ENCODE measurements around the gene ACTA1. TPM values are rescaled to one million over a fixed set of nuclear protein-coding genes. Genes with fewer than 3 reads are reported as not detected.

The ACTA1 gene
- total RNA-seq, 4 donors from 2014 or later, result 0.59 to 2.6 (median 1.7) TPM

DNA sequence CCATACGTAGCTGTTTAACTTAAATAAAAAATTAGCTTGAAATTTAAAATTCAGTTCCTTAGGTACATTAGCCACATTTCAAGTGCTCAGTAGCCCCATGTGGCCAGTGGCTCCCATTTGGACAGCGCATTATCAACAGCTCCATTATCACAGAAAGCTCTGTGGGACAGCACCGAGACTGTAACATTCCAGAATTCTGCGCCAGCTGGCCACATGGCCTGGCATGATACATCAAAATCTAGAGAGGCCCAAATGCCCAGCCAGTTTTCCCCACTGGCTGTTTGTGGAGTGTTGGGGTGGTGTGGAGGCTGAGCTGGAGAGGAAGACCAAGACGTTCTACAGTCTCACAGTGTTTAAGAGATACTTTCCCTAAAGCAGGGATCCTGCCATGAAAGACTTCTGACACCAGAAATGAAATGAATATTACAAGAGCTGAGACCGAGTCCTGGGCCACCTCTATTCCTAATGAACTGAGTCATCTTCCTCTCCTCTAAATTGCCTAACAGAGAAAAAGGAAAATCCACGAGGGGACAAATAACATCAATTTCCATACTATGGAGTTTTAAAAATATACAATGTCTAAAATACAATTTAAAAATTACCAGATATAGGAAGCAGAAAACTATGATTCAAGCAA lies 27.3 kb upstream of the ACTA1 start:
- Histone ChIP-seq H3K27me3 (no peaks in the 10 kb centered on the region), H3K9me3 (no peaks in the 10 kb centered on the region), H3K4me3 (no peak overlapping the region), H3K27ac (no peak overlapping the region), H3K4me1 (no peaks in the 10 kb centered on the region), H3K36me3 (peaks cover 96% of the 10 kb centered on the region)
- TF ChIP-seq, protein P1, sequence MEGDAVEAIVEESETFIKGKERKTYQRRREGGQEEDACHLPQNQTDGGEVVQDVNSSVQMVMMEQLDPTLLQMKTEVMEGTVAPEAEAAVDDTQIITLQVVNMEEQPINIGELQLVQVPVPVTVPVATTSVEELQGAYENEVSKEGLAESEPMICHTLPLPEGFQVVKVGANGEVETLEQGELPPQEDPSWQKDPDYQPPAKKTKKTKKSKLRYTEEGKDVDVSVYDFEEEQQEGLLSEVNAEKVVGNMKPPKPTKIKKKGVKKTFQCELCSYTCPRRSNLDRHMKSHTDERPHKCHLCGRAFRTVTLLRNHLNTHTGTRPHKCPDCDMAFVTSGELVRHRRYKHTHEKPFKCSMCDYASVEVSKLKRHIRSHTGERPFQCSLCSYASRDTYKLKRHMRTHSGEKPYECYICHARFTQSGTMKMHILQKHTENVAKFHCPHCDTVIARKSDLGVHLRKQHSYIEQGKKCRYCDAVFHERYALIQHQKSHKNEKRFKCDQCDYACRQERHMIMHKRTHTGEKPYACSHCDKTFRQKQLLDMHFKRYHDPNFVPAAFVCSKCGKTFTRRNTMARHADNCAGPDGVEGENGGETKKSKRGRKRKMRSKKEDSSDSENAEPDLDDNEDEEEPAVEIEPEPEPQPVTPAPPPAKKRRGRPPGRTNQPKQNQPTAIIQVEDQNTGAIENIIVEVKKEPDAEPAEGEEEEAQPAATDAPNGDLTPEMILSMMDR (IDR thresholded peaks at IDR 0.05), result no peak
- no peak for TF ChIP-seq POLR2A (IDR thresholded peaks at IDR 0.05)
- no peak for TF ChIP-seq POLR2AphosphoS5 (IDR thresholded peaks at IDR 0.05)
- DNase-seq (ENCODE audit: low spot score in 2 of 2), result no peak
- 90% methylated on average over 7 of the region's 7 CpGs for WGBS

DNA sequence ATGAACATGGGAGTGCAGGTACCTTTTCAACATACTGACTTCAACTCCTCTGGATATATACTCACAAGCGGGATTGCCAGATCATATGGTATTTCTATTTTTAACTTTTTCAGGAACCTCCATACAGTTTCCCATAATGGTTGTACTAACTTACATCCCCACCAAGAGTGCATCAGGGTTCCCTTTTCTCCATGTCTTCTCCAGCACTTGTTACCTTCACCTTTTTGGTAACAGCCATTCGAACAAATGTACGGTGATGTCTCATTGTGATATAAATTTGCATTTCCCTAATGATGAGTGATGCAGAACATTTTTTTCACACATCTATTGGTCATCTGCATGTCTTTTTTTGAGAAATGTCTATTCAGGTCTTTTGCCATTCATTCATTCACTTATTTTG lies 25.9 kb upstream of the ACTA1 start:
- Histone ChIP-seq H3K36me3 (peaks cover 95% of the 10 kb centered on the region), H3K4me3 (no peak overlapping the region), H3K27ac (no peak overlapping the region), H3K27me3 (no peaks in the 10 kb centered on the region), H3K9me3 (no peaks in the 10 kb centered on the region), H3K4me1 (no peaks in the 10 kb centered on the region)
- DNase-seq (ENCODE audit: low spot score in 2 of 2), result no peak
- WGBS, result 95% methylated on average over 3 of the region's 3 CpGs
- TF ChIP-seq POLR2A (IDR thresholded peaks at IDR 0.05) (no peak), EP300 (IDR thresholded peaks at IDR 0.05) (no peak), POLR2AphosphoS5 (IDR thresholded peaks at IDR 0.05) (no peak)
- TF ChIP-seq, protein P1 (IDR thresholded peaks at IDR 0.05), result no peak

DNA sequence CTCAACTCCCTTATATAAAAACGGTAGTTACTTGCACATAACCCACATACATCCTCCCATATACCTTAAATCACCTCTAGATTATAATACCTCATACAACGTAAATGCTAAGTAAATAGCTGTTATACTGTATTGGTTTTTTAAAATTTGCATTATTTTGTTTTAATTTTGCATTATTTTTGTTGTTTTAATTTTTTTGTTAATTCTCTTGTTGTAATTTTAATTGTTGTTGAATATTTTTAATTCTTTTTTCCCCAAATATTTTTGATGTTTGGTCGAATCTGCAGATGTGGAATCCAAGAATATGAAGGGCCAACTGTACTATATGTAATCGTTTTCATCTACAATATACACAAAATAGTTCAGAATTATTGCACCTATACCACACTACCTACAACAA lies 23.5 kb upstream of the ACTA1 start:
- Histone ChIP-seq H3K9me3 (no peaks in the 10 kb centered on the region), H3K4me3 (no peak overlapping the region), H3K4me1 (no peaks in the 10 kb centered on the region), H3K27me3 (no peaks in the 10 kb centered on the region), H3K27ac (no peak overlapping the region), H3K36me3 (peaks cover 72% of the 10 kb centered on the region)
- TF ChIP-seq POLR2AphosphoS5 (IDR thresholded peaks at IDR 0.05), result no peak
- TF ChIP-seq, protein P1 (IDR thresholded peaks at IDR 0.05), result no peak
- no peak for TF ChIP-seq EP300 (IDR thresholded peaks at IDR 0.05)
- no peak for TF ChIP-seq POLR2A (IDR thresholded peaks at IDR 0.05)
- no peak for DNase-seq (ENCODE audit: low spot score in 2 of 2)
- WGBS, result 90% methylated on average over 4 of the region's 4 CpGs

DNA sequence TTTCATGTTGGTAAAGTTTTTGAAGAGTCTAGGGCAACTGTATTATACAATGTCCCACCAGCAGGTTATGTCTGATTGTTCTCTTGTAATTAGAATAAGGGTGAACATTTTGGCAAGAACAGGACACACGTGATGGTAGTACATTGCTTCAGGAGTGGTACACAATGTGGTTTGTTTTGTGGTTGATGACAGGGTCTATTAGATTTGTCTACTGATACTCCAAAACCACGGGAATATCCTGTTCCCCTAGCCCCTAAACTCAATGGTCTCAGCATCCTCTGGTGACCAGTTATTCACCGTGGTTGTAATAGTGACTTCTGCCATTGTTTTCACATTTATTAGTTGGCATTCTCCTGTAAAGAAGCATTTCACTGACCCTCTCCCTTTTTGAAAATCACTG lies 22.1 kb upstream of the ACTA1 start:
- H3K9me3 ChIP-seq, result no peaks in the 10 kb centered on the region
- no peak for DNase-seq (ENCODE audit: low spot score in 2 of 2)
- no peak overlapping the region for H3K4me3 ChIP-seq
- no peak overlapping the region for H3K27ac ChIP-seq
- no peak for TF ChIP-seq POLR2AphosphoS5 (IDR thresholded peaks at IDR 0.05)
- TF ChIP-seq EP300 (IDR thresholded peaks at IDR 0.05), result no peak
- no peak for TF ChIP-seq POLR2A (IDR thresholded peaks at IDR 0.05)
- TF ChIP-seq, protein P1 (IDR thresholded peaks at IDR 0.05), result no peak
- H3K4me1 ChIP-seq, result no peaks in the 10 kb centered on the region
- peaks cover 73% of the 10 kb centered on the region for H3K36me3 ChIP-seq
- H3K27me3 ChIP-seq, result no peaks in the 10 kb centered on the region
- WGBS, result 70% methylated on average over 3 of the region's 3 CpGs

GRCh38 chr1:229454056-229454455 lies 20.2 kb upstream of the ACTA1 start:
- Histone ChIP-seq H3K9me3 (no peaks in the 10 kb centered on the region), H3K36me3 (peaks cover 66% of the 10 kb centered on the region), H3K27me3 (no peaks in the 10 kb centered on the region), H3K4me1 (no peaks in the 10 kb centered on the region), H3K27ac (no peak overlapping the region), H3K4me3 (no peak overlapping the region)
- WGBS, result 96% methylated on average over 4 of the region's 4 CpGs
- TF ChIP-seq, protein P1 (IDR thresholded peaks at IDR 0.05), result no peak
- no peak for TF ChIP-seq POLR2AphosphoS5 (IDR thresholded peaks at IDR 0.05)
- TF ChIP-seq EP300 (IDR thresholded peaks at IDR 0.05), result no peak
- no peak for TF ChIP-seq POLR2A (IDR thresholded peaks at IDR 0.05)
- no peak for DNase-seq (ENCODE audit: low spot score in 2 of 2)
